B cell (primary cell): ENCODE measurements around the gene EGFLAM. TPM values are rescaled to one million over a fixed set of nuclear protein-coding genes. Genes with fewer than 3 reads are reported as not detected.

Experiments used
- ATAC-seq: fragments of 200-7000 bp; cut with Tn5 transposase; one replicate; pipeline ENCODE4 v1.10.0; 2021; ENCODE audit warnings: low read depth, mild to moderate bottlenecking, moderate number of reproducible peaks, moderate library complexity
- CTCF ChIA-PET: fragments of 350-600 bp; sonication (Branson Sonifier 250); formaldehyde crosslinking; loops from one replicate; lab custom pipeline; 2021; ENCODE audit warnings: antibody characterized with exemption, inconsistent platforms; lab: Charles Lee
- POLR2A ChIA-PET: fragments of 350-600 bp; sonication (Branson Sonifier 250); formaldehyde crosslinking; loops from one replicate; lab custom pipeline; 2021; ENCODE audit warnings: antibody characterized with exemption; lab: Charles Lee
- DNase-seq: peaks from one replicate; pipeline ENCODE4 v3.0.0; 2013
- H2AFZ ChIP-seq: 2 replicates; pipeline ENCODE4 v1.6.1; 2012; ENCODE audit warnings: mild to moderate bottlenecking, low read depth, low read length; ENCODE audit not compliant: insufficient read depth, poor library complexity, severe bottlenecking
- H3K27ac ChIP-seq, 2 donors: 1 replicate in 1 of 2; 2 replicates in 1 of 2; pipeline ENCODE4 v1.5.1; 2012 to 2013; ENCODE audit warnings: low read length in 2 of 2, mild to moderate bottlenecking in 2 of 2, moderate library complexity in 1 of 2
- H3K27me3 ChIP-seq, 4 experiments: fragments of 200-600 bp in 1 of 4; sonication (generic) in 1 of 4; replicated peaks in 1 of 4; 1 replicate in 2 of 4; 2 replicates in 2 of 4; pipeline versions ENCODE4 v1.6.1 to v1.7.0; 2013 to 2016; ENCODE audit warnings: low read length in 3 of 4, mild to moderate bottlenecking in 2 of 4, mixed read lengths in 1 of 4, moderate library complexity in 1 of 4; ENCODE audit not compliant: insufficient read depth in 4 of 4, control insufficient read depth in 3 of 4; ENCODE audit errors: control extremely low read depth in 1 of 4
- H3K36me3 ChIP-seq, 2 experiments: replicated peaks in 1 of 2; 1 replicate in 1 of 2; 2 replicates in 1 of 2; pipeline versions ENCODE4 v1.6.1 to v1.7.1; 2013; ENCODE audit warnings: low read length in 1 of 2; ENCODE audit not compliant: insufficient read depth in 2 of 2, control insufficient read depth in 1 of 2; ENCODE audit errors: control extremely low read depth in 1 of 2, extremely low read depth in 1 of 2
- H3K4me1 ChIP-seq, 2 donors: fragments of 200-600 bp in 1 of 2; sonication (generic) in 1 of 2; 1 replicate in 1 of 2; 2 replicates in 1 of 2; pipeline versions ENCODE4 v1.5.1 to v1.6.1; 2013 to 2017; ENCODE audit warnings: low read length in 2 of 2; ENCODE audit not compliant: control insufficient read depth in 2 of 2, insufficient read depth in 2 of 2
- H3K4me2 ChIP-seq: replicated peaks from 2 replicates; pipeline ENCODE3; 2012; ENCODE audit warnings: mild to moderate bottlenecking, low read depth, low read length; ENCODE audit not compliant: poor library complexity, severe bottlenecking
- H3K4me3 ChIP-seq, 5 experiments: fragments of 200-600 bp in 1 of 5; sonication (generic) in 1 of 5; 1 replicate in 3 of 5; 2 replicates in 2 of 5; pipeline versions ENCODE4 v1.5.1 to v1.7.0; 2011 to 2016; ENCODE audit warnings: low read length in 4 of 5, mild to moderate bottlenecking in 4 of 5, low read depth in 2 of 5, control low read depth in 1 of 5, moderate library complexity in 1 of 5; ENCODE audit not compliant: insufficient read depth in 1 of 5; ENCODE audit errors: control extremely low read depth in 1 of 5, extremely low read depth in 1 of 5
- H3K79me2 ChIP-seq: fragments of 200-600 bp; sonication (generic); one replicate; pipeline ENCODE4 v1.6.0; 2016; ENCODE audit warnings: low read length; ENCODE audit not compliant: control insufficient read depth, insufficient read depth
- H3K9ac ChIP-seq: fragments of 200-600 bp; sonication (generic); 2 replicates; pipeline ENCODE4 v1.6.1; 2017; ENCODE audit warnings: mild to moderate bottlenecking, low read length, moderate library complexity
- H3K9me3 ChIP-seq, 3 donors: one replicate each; pipeline versions ENCODE4 v1.6.1 to v1.7.1; 2013; ENCODE audit warnings: low read length in 2 of 3; ENCODE audit not compliant: control insufficient read depth in 2 of 3, insufficient read depth in 1 of 3; ENCODE audit errors: control extremely low read depth in 1 of 3
- H4K20me1 ChIP-seq: 2 replicates; pipeline ENCODE4 v1.6.0; 2012; ENCODE audit warnings: mild to moderate bottlenecking, low read length; ENCODE audit not compliant: insufficient read depth, control insufficient read depth, poor library complexity, severe bottlenecking
- H3K27ac Mint-ChIP-seq: one replicate; pipeline ENCODE4 v1.8.0; 2021; ENCODE audit warnings: mixed read lengths
- H3K27me3 Mint-ChIP-seq: one replicate; pipeline ENCODE4 v1.8.0; 2021; ENCODE audit warnings: mixed read lengths
- H3K4me1 Mint-ChIP-seq: one replicate; pipeline ENCODE4 v1.8.0; 2021; ENCODE audit warnings: mixed read lengths
- H3K4me3 Mint-ChIP-seq: one replicate; pipeline ENCODE4 v1.8.0; 2021; ENCODE audit warnings: mixed read lengths
- H3K9me3 Mint-ChIP-seq: one replicate; pipeline ENCODE4 v1.8.0; 2022; ENCODE audit warnings: mixed read lengths; ENCODE audit not compliant: insufficient read depth
- CTCF ChIP-seq: fragments of 200-600 bp; IDR thresholded peaks from one replicate; pipeline ENCODE4 v1.8.0; 2022; ENCODE audit warnings: antibody characterized with exemption, mild to moderate bottlenecking
- EZH2 ChIP-seq: IDR thresholded peaks from 2 replicates; pipeline ENCODE4 v1.6.1; 2012; ENCODE audit warnings: borderline replicate concordance, low read depth, mild to moderate bottlenecking, moderate library complexity, low read length; ENCODE audit not compliant: insufficient read depth, poor library complexity, severe bottlenecking
- WGBS: methylation state at CpG from one replicate; pipeline ENCODE4 v1.1.5; 2013; ENCODE audit warnings: missing lambda C conversion rate; ENCODE audit not compliant: insufficient coverage; 5-methylcytosine and 5-hydroxymethylcytosine counted together
- intact Hi-C: fragments of 100-400 bp; cut with micrococcal nuclease; formaldehyde crosslinking; loops from one replicate; pipeline ENCODE4 v1.10.0; 2022
- polyA plus RNA-seq: library from polyadenylated mRNA; depleted of rRNA; stranded (reverse); fragments of >200 nt; gene quantifications from 2 replicates; pipeline ENCODE4 v1.2.3, GENCODE V29; 2012
- total RNA-seq, 2 donors: library from RNA; stranded (reverse); fragments of 120-200 nt in 1 of 2; gene quantifications; 1 replicate in 1 of 2; 2 replicates in 1 of 2; pipeline versions ENCODE4 v1.2.3 to v1.2.4, GENCODE V29; 2013 to 2022

EGFLAM gene
- total and polyA plus RNA-seq, 2 donors (not counting 1 experiment from before 2014, with no cell fraction given), result not detected

- TF ChIP-seq CTCF, result no peak
- no peak for TF ChIP-seq EZH2
Observed at GRCh38 chr5:38212307-38212706, 46.1 kb upstream of the EGFLAM start.

GRCh38 chr5:38226091-38226490 lies 32.3 kb upstream of the EGFLAM start:
- Mint-ChIP-seq H3K27me3 (no peaks in the 10 kb centered on the region), H3K4me3 (no peak overlapping the region), H3K27ac (no peak overlapping the region), H3K9me3 (no peaks in the 10 kb centered on the region), H3K4me1 (no peaks in the 10 kb centered on the region)
- CTCF ChIA-PET, result no interaction called here
- TF ChIP-seq EZH2 (no peak), CTCF (no peak)
- H3K9me3 ChIP-seq, result no peaks in the 10 kb centered on the region
- H3K36me3 ChIP-seq, result no peaks in the 10 kb centered on the region
- POLR2A ChIA-PET, result no interaction called here
- H3K9ac ChIP-seq, result no peak overlapping the region
- H3K4me2 ChIP-seq, result no peak overlapping the region
- intact Hi-C loops, result no loop called here
- H2AFZ ChIP-seq, result no peak overlapping the region
- ATAC-seq (no peak), DNase-seq (no peak)
- no peaks in the 10 kb centered on the region for H4K20me1 ChIP-seq
- no peak overlapping the region for H3K4me3 ChIP-seq
- WGBS, result 94% methylated on average over 5 of the region's 7 CpGs
- no peaks in the 10 kb centered on the region for H3K27me3 ChIP-seq
- H3K79me2 ChIP-seq, result no peaks in the 10 kb centered on the region
- H3K4me1 ChIP-seq, result no peaks in the 10 kb centered on the region
- H3K27ac ChIP-seq, result no peak overlapping the region

More at GRCh38 chr5:38212307-38212706, 46.1 kb upstream of the EGFLAM start:
- H3K4me1 Mint-ChIP-seq, result no peaks in the 10 kb centered on the region
- CTCF ChIA-PET, result no interaction called here
- Histone ChIP-seq H3K9me3 (peaks cover 0 to 4% (median 3%) of the 10 kb centered on the region in 3 donors), H3K79me2 (no peaks in the 10 kb centered on the region), H4K20me1 (no peaks in the 10 kb centered on the region), H3K27ac (no peak overlapping the region), H3K9ac (no peak overlapping the region), H3K27me3 (no peaks in the 10 kb centered on the region), H2AFZ (no peak overlapping the region), H3K36me3 (no peaks in the 10 kb centered on the region), H3K4me1 (no peaks in the 10 kb centered on the region), H3K4me3 (no peak overlapping the region), H3K4me2 (no peak overlapping the region)
- POLR2A ChIA-PET, result no interaction called here
- no peak overlapping the region for H3K27ac Mint-ChIP-seq
- no peaks in the 10 kb centered on the region for H3K9me3 Mint-ChIP-seq
- ATAC-seq, result no peak
- intact Hi-C loops, result no loop called here
- no peak for DNase-seq
- H3K4me3 Mint-ChIP-seq, result no peak overlapping the region
- H3K27me3 Mint-ChIP-seq, result peaks cover 2% of the 10 kb centered on the region
